ENCODE results near the gene CD247. TPM values are rescaled to one million over a fixed set of nuclear protein-coding genes. Genes with fewer than 3 reads are reported as not detected.

Gene CD247
- total and polyA plus RNA-seq, 9 of the 15 experiments (the other 6 are each of a cell fraction or from before 2014, with no cell fraction given) = 0.08 to 0.42 (median 0.28) TPM; not detected in 5

DNA sequence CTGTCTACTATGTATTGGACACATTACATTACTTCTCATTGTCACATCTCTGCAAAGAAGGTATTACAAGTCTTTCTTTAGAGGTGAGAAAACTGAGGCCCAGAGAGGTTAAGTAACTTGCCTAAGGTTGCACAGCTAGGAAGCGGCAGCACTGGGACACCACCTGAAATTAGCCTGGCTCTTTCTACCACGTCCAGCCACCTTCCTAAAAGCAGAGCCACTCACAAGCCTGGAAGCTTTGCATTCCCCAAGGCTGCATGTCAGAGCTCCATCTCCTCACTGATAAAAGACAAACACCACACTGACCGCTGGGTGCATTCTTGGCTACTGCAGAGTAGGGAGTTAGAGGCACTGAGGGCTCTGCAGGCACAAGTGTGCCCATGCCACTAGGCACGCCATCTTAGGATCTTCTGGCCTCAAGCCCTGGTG, 2.4 kb downstream of the CD247 start (continued):
- TF ChIP-seq HDAC2 (IDR thresholded peaks at IDR 0.05) = peak; percentile 75
- no peak for TF ChIP-seq CHD1 (IDR thresholded peaks at IDR 0.05; ENCODE audit: low read length)
- TF ChIP-seq SMARCB1 (IDR thresholded peaks at IDR 0.05; ENCODE audit: insufficient read length, low read depth) = no peak
- TF ChIP-seq, protein P1, sequence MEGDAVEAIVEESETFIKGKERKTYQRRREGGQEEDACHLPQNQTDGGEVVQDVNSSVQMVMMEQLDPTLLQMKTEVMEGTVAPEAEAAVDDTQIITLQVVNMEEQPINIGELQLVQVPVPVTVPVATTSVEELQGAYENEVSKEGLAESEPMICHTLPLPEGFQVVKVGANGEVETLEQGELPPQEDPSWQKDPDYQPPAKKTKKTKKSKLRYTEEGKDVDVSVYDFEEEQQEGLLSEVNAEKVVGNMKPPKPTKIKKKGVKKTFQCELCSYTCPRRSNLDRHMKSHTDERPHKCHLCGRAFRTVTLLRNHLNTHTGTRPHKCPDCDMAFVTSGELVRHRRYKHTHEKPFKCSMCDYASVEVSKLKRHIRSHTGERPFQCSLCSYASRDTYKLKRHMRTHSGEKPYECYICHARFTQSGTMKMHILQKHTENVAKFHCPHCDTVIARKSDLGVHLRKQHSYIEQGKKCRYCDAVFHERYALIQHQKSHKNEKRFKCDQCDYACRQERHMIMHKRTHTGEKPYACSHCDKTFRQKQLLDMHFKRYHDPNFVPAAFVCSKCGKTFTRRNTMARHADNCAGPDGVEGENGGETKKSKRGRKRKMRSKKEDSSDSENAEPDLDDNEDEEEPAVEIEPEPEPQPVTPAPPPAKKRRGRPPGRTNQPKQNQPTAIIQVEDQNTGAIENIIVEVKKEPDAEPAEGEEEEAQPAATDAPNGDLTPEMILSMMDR (IDR thresholded peaks at IDR 0.05 in 2 of 3, conservative IDR thresholded peaks at IDR 0.05 in 1 of 3; ENCODE audit: insufficient read depth in 2 of 3, low read depth in 1 of 3, low read length in 3 of 3) = no peak
- no peak for TF ChIP-seq ZNF3 (CRISPR knock-in tag; IDR thresholded peaks at IDR 0.05)
- peak; percentile 91 for TF ChIP-seq ZFP36 (IDR thresholded peaks at IDR 0.05; ENCODE audit: low read depth, low read length, partially characterized antibody)
- peak; percentile 55 for TF ChIP-seq BRD9 (IDR thresholded peaks at IDR 0.05; ENCODE audit: low read depth, partially characterized antibody)
- TF ChIP-seq, protein P2, sequence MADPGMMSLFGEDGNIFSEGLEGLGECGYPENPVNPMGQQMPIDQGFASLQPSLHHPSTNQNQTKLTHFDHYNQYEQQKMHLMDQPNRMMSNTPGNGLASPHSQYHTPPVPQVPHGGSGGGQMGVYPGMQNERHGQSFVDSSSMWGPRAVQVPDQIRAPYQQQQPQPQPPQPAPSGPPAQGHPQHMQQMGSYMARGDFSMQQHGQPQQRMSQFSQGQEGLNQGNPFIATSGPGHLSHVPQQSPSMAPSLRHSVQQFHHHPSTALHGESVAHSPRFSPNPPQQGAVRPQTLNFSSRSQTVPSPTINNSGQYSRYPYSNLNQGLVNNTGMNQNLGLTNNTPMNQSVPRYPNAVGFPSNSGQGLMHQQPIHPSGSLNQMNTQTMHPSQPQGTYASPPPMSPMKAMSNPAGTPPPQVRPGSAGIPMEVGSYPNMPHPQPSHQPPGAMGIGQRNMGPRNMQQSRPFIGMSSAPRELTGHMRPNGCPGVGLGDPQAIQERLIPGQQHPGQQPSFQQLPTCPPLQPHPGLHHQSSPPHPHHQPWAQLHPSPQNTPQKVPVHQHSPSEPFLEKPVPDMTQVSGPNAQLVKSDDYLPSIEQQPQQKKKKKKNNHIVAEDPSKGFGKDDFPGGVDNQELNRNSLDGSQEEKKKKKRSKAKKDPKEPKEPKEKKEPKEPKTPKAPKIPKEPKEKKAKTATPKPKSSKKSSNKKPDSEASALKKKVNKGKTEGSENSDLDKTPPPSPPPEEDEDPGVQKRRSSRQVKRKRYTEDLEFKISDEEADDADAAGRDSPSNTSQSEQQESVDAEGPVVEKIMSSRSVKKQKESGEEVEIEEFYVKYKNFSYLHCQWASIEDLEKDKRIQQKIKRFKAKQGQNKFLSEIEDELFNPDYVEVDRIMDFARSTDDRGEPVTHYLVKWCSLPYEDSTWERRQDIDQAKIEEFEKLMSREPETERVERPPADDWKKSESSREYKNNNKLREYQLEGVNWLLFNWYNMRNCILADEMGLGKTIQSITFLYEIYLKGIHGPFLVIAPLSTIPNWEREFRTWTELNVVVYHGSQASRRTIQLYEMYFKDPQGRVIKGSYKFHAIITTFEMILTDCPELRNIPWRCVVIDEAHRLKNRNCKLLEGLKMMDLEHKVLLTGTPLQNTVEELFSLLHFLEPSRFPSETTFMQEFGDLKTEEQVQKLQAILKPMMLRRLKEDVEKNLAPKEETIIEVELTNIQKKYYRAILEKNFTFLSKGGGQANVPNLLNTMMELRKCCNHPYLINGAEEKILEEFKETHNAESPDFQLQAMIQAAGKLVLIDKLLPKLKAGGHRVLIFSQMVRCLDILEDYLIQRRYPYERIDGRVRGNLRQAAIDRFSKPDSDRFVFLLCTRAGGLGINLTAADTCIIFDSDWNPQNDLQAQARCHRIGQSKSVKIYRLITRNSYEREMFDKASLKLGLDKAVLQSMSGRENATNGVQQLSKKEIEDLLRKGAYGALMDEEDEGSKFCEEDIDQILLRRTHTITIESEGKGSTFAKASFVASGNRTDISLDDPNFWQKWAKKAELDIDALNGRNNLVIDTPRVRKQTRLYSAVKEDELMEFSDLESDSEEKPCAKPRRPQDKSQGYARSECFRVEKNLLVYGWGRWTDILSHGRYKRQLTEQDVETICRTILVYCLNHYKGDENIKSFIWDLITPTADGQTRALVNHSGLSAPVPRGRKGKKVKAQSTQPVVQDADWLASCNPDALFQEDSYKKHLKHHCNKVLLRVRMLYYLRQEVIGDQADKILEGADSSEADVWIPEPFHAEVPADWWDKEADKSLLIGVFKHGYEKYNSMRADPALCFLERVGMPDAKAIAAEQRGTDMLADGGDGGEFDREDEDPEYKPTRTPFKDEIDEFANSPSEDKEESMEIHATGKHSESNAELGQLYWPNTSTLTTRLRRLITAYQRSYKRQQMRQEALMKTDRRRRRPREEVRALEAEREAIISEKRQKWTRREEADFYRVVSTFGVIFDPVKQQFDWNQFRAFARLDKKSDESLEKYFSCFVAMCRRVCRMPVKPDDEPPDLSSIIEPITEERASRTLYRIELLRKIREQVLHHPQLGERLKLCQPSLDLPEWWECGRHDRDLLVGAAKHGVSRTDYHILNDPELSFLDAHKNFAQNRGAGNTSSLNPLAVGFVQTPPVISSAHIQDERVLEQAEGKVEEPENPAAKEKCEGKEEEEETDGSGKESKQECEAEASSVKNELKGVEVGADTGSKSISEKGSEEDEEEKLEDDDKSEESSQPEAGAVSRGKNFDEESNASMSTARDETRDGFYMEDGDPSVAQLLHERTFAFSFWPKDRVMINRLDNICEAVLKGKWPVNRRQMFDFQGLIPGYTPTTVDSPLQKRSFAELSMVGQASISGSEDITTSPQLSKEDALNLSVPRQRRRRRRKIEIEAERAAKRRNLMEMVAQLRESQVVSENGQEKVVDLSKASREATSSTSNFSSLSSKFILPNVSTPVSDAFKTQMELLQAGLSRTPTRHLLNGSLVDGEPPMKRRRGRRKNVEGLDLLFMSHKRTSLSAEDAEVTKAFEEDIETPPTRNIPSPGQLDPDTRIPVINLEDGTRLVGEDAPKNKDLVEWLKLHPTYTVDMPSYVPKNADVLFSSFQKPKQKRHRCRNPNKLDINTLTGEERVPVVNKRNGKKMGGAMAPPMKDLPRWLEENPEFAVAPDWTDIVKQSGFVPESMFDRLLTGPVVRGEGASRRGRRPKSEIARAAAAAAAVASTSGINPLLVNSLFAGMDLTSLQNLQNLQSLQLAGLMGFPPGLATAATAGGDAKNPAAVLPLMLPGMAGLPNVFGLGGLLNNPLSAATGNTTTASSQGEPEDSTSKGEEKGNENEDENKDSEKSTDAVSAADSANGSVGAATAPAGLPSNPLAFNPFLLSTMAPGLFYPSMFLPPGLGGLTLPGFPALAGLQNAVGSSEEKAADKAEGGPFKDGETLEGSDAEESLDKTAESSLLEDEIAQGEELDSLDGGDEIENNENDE (IDR thresholded peaks at IDR 0.05; ENCODE audit: low read depth, low read length) = no peak
- TF ChIP-seq, protein P3, sequence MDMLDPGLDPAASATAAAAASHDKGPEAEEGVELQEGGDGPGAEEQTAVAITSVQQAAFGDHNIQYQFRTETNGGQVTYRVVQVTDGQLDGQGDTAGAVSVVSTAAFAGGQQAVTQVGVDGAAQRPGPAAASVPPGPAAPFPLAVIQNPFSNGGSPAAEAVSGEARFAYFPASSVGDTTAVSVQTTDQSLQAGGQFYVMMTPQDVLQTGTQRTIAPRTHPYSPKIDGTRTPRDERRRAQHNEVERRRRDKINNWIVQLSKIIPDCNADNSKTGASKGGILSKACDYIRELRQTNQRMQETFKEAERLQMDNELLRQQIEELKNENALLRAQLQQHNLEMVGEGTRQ (CRISPR knock-in tag; IDR thresholded peaks at IDR 0.05) = no peak
- TF ChIP-seq, protein P4, sequence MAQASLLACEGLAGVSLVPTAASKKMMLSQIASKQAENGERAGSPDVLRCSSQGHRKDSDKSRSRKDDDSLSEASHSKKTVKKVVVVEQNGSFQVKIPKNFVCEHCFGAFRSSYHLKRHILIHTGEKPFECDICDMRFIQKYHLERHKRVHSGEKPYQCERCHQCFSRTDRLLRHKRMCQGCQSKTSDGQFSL (CRISPR knock-in tag; IDR thresholded peaks at IDR 0.05) = no peak
- TF ChIP-seq, protein P4 (tag; IDR thresholded peaks at IDR 0.05) = no peak
- TF ChIP-seq ARID1B (IDR thresholded peaks at IDR 0.05) = no peak
- no peak for TF ChIP-seq HOXB6 (CRISPR knock-in tag; IDR thresholded peaks at IDR 0.05; ENCODE audit: borderline replicate concordance)
